Measurements from ENCODE around the gene HCN3.

Gene HCN3

GRCh38 chr1:155272466-155273342, 4.6 kb upstream of the HCN3 start:
- no peak for TF ChIP-seq GATA3 (IDR thresholded peaks at IDR 0.05; ENCODE audit: low read depth, low read length)
- no peak for TF ChIP-seq GATA2 (IDR thresholded peaks at IDR 0.05; ENCODE audit: low read depth, low read length)

- TF ChIP-seq GATA2 (IDR thresholded peaks at IDR 0.05; ENCODE audit: low read depth, low read length) (no peak), GATA3 (IDR thresholded peaks at IDR 0.05; ENCODE audit: low read depth, low read length) (no peak)
These were observed 3.7 kb upstream of the HCN3 start, which contains the start of gene CLK2 for GRCh38 chr1:155273343-155274245. Gene CLK2, minus strand, starts transcription at chr1:155273504. Its CDS starts 2,527 bp downstream, at chr1:155270977.

- TF ChIP-seq GATA2 (IDR thresholded peaks at IDR 0.05; ENCODE audit: low read depth, low read length) = no peak
- TF ChIP-seq GATA3 (IDR thresholded peaks at IDR 0.05; ENCODE audit: low read depth, low read length) = no peak
These were observed 832 bp downstream of the HCN3 start for GRCh38 chr1:155277902-155278688.

- TF ChIP-seq GATA2 (IDR thresholded peaks at IDR 0.05; ENCODE audit: low read depth, low read length) (no peak), GATA3 (IDR thresholded peaks at IDR 0.05; ENCODE audit: low read depth, low read length) (no peak)
These were observed 1.5 kb downstream of the HCN3 start for GRCh38 chr1:155278689-155279160.

- no peak for TF ChIP-seq GATA3 (IDR thresholded peaks at IDR 0.05; ENCODE audit: low read depth, low read length)
- TF ChIP-seq GATA2 (IDR thresholded peaks at IDR 0.05; ENCODE audit: low read depth, low read length) = no peak
These were observed 2.0 kb downstream of the HCN3 start for GRCh38 chr1:155279268-155279667.

- TF ChIP-seq GATA2 (IDR thresholded peaks at IDR 0.05; ENCODE audit: low read depth, low read length) = no peak
- TF ChIP-seq GATA3 (IDR thresholded peaks at IDR 0.05; ENCODE audit: low read depth, low read length) = no peak
These were observed 5.3 kb downstream of the HCN3 start for GRCh38 chr1:155282488-155283091.

GRCh38 chr1:155284476-155284875, 7.2 kb downstream of the HCN3 start:
- TF ChIP-seq GATA2 (IDR thresholded peaks at IDR 0.05; ENCODE audit: low read depth, low read length) (no peak), GATA3 (IDR thresholded peaks at IDR 0.05; ENCODE audit: low read depth, low read length) (no peak)

GRCh38 chr1:155285063-155285462, 7.8 kb downstream of the HCN3 start:
- TF ChIP-seq GATA2 (IDR thresholded peaks at IDR 0.05; ENCODE audit: low read depth, low read length) = no peak
- TF ChIP-seq GATA3 (IDR thresholded peaks at IDR 0.05; ENCODE audit: low read depth, low read length) = no peak

GRCh38 chr1:155285631-155286044, 8.4 kb downstream of the HCN3 start:
- TF ChIP-seq GATA3 (IDR thresholded peaks at IDR 0.05; ENCODE audit: low read depth, low read length) = no peak
- no peak for TF ChIP-seq GATA2 (IDR thresholded peaks at IDR 0.05; ENCODE audit: low read depth, low read length)

GRCh38 chr1:155286544-155286943, 9.3 kb downstream of the HCN3 start:
- TF ChIP-seq GATA2 (IDR thresholded peaks at IDR 0.05; ENCODE audit: low read depth, low read length) (no peak), GATA3 (IDR thresholded peaks at IDR 0.05; ENCODE audit: low read depth, low read length) (no peak)

GRCh38 chr1:155287987-155288543, 10.8 kb downstream of the HCN3 start:
- TF ChIP-seq GATA3 (IDR thresholded peaks at IDR 0.05; ENCODE audit: low read depth, low read length) = no peak
- no peak for TF ChIP-seq GATA2 (IDR thresholded peaks at IDR 0.05; ENCODE audit: low read depth, low read length)

- TF ChIP-seq GATA2 (IDR thresholded peaks at IDR 0.05; ENCODE audit: low read depth, low read length) = no peak
- TF ChIP-seq GATA3 (IDR thresholded peaks at IDR 0.05; ENCODE audit: low read depth, low read length) = no peak
These were observed 16.0 kb downstream of the HCN3 start for GRCh38 chr1:155293086-155293749.

Data from SH-SY5Y (cell line).